Glomerular visceral epithelial cell (primary cell): Measurements from ENCODE around the gene NEUROG2.

Experiments
- DNase-seq: peaks from one replicate; pipeline ENCODE4 v3.0.0-alpha.2; 2016; ENCODE audit errors: extremely low spot score

Gene NEUROG2

GRCh38 chr4:112521123-112522023, 5.4 kb upstream of the NEUROG2 start:
- DNase-seq, result no peak

- DNase-seq, result no peak
Observed at GRCh38 chr4:112520598-112521122, 4.7 kb upstream of the NEUROG2 start.

DNA sequence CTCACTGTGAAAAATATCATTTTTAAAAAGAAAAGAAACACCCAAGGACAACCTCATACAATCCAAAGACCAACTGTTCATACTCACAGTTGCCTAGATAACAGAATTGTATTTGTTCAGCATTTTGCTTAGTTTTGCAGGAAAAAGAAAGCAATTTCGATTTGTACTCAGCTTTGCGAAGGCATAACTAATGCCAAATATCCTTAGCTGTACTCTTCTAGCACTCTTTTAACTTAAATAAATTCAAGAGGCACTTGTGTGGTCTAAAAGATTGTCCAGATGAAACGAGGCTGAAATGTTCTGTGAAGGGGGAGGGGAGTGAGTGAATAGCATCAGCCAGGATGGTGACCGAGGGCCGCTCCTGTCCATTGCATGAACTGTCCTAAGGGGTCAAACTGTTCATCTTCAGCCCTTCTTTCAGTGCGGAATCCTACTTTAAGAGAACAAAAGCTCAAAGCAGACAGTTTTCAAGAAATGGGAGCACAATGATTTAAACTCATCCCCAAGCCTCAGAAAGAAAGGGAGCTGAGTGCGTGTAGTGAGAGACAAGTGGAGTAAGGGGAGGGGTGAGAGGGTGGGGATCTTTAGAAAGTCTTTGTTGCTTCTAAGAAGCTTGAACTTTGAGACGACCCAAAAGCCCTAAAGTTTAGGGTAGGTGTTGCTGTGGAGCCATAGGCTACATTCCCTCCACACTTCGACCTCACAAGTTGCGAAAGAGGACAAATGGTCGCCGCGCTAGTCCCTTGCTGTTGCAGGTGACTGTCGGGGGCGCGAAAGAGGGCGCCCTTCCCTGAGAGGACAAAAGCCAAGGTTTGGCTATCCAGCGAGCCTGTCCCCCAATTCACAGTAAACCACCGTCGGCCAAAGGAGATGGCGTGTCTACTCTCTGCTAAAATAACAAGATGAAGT, 4.0 kb upstream of the NEUROG2 start:
- no peak for DNase-seq

DNA sequence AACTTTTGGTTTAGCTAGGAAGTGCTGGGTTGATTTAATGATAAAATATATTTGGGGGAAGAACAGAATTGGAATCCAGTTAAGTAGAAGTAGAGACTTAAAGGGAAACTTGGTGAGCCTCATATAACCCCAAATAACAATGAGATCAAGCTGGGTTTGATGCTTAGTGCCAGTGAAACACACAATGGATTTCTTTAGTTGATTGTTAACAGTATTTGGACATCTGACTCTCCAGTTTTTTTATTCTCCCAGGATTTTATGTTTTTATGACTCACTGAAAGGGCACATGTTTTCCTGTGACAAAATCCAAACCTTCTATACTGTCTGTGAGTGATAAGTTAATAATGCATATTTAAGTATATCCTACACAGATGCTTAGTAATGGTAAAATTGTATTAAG, 2.7 kb upstream of the NEUROG2 start:
- no peak for DNase-seq

GRCh38 chr4:112517911-112518310, 1.9 kb upstream of the NEUROG2 start:
- DNase-seq, result no peak

DNA sequence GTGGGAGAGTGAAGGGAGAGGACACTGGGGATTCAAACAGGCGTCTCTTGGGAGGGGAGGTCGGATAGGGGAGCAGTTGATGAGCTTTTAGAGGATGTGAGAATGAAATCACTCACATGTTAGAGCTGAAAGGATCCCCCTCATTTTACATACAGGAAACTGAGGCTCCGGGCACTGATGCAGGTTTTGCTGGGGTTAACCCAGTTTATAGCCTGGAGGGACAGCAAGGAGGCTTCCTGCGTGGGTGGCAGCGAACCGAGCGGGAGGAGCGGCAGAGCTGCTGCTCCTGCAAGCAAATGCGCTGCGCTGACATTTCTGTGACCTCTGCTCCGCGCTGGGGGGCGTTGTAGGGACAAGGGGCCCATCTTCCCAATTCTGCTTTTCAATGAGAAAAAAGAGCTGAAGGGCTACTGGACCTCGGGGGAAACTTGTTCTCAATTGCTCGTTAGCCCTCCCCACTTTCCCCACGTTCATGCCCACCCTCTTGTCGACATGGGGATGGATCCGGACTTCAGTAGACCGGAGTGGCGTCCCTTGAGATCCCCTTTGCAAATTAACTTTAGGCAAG, 1.2 kb upstream of the NEUROG2 start:
- no peak for DNase-seq

DNA sequence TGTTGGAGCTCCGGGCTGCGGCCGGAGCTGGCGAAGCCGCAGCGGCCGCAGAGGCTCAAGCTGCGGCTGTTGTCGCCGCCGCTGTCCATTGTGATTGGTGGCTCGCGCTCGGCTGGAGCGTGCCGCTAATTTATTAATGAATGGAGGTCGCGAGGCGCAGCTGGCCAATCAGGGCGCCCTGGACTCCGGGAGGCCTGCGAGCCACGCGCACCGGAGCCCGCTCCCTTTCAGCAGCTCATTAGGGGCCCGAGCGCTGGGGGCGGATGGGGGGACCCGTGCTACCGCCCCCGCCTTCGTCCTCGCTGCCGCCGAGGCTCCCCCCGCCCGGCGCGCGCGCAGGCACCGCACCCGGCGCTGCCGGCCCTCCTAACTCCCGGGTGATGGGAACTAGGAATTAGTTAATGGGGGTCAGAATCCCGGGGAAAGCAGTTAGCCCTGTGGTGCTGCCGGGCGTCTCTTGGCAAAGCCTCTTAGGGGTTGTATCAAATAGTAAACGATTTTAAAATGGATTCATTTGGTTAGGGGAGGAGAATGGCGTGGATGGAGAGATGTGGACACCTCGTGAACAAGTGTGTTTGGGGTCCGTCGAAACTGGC, 589 bp upstream of the NEUROG2 start:
- no peak for DNase-seq

DNA sequence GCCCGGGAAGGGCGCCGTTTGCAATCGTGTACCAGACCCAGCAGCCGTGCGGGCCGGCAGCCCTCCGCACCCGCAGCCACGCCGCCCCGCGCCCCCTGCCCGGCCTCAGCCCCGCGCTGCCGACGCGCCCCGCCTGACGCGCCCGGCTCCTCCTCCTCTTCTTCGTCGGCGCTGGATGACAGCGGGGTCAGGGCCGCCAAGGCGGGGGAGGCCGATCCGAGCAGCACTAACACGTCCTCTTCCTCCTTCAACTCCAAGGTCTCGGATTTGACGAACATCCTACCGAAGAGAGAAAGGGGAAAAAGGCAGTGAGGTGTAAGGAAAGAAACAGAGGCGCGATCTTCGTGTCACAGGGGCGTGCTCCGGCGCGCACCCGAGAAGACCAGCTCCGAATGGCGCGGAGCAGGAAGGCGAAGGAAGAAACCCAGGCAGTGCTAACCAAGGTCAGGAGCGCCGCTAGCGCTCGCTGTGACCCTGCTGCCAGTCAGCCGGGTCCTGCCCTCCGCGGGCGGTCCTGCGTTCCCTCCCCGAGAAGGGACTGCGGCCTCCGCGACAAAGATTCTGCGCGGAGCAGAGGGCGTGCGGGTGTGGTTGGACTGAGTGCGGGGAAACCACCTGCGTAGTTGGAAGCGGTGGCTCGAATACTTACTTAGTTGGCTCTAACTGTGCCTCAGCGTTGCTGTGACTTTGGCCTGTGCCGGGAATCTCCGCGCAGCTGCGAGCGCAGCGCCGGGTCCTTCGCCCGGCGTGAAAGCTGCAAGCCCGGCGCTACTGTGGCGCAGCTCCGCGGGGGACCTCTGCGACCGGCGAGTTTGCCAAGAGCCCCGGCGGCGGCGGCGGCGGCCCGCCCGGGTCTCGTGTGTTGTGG, 548 bp downstream of the NEUROG2 start:
- DNase-seq, result peak; percentile 50

- DNase-seq, result no peak
Observed at GRCh38 chr4:112514647-112515197, 1.3 kb downstream of the NEUROG2 start.

GRCh38 chr4:112513971-112514646, 1.9 kb downstream of the NEUROG2 start:
- no peak for DNase-seq

DNA sequence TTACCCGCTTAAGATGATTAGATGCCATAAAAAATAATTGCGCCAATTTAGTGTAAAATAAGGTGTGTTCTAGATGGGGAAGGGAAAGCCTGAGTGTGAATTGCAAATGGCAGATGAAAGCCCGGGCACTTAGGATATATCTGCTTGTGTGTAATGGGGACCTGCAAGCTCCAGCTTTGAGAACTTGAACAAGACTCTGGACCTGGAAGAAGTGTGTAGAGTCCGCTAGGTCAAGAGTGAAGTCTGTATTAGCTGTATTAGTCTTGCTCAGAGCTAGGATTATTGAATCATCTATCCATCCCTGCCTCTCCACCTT, 4.2 kb downstream of the NEUROG2 start:
- DNase-seq, result no peak

DNA sequence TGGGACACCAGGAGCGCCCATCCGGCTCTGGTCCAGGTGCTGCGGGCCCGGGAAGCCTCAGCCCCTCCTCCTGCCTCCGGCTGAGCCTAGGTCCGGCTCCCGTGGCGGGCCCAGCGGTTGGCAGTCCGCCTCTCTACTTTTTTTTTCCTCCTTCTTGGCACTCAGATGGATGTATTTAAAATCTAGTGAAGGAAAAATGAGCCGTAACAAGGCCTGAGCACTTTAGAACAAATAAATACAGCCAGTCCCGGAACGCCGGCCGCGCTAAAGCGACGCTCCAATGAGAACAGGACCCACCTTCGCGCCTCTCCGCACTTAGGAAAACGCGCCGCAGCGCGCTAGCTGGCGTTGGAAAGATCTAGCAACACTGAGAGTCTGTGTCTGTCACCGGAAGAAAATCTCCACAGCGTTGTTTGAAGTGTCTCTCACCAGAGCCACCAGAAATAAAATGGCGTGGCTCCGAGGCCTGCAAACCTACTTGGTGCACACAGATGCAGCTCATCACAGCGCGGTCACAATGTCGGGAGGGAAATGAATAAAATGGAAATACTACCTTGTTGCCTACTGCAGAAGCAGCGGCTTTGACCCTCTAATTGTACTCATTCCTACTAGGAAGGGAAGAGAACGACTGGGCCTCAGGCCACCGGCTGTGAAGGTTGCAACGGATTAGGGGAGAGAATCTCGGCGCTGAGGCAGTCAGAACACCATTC, 4.7 kb downstream of the NEUROG2 start:
- no peak for DNase-seq

DNA sequence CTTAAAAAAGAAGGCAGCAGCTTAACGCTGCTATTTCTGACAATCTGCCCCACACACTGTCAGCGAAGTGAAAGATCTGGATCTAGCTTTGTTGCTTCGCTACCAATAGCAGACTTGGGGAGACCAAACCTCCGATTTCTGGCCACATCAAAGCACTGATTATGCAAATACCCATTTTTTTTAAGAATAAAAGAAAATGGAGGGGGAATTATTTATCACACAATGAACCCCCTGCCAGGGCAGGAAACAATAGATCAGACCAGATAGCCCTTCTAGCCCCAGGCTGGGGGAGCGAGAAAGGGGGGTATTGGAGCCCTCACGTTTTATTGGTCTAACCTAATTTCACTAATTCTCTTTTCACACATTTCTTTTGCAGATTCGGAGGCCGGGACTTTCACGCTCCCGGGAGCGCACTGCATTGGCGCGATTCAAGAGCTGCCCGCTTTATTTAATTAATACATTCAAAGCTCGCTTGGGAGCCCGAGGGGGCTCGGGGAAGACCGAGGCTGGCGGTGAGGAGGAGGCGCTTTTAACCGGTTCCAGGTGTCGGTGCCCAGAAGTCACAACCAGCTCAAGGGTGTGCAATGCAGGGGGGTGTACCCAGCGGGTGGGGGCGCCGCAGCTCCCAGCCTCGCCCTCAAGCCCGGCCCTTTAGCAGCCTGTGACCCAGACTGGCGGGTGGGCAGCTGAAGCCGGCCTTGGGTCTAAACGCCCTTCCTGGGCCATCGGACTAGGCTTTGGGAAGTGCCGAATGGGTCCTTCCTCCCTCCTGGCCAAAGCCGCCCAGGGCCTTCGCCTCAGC, 5.5 kb downstream of the NEUROG2 start:
- no peak for DNase-seq

DNA sequence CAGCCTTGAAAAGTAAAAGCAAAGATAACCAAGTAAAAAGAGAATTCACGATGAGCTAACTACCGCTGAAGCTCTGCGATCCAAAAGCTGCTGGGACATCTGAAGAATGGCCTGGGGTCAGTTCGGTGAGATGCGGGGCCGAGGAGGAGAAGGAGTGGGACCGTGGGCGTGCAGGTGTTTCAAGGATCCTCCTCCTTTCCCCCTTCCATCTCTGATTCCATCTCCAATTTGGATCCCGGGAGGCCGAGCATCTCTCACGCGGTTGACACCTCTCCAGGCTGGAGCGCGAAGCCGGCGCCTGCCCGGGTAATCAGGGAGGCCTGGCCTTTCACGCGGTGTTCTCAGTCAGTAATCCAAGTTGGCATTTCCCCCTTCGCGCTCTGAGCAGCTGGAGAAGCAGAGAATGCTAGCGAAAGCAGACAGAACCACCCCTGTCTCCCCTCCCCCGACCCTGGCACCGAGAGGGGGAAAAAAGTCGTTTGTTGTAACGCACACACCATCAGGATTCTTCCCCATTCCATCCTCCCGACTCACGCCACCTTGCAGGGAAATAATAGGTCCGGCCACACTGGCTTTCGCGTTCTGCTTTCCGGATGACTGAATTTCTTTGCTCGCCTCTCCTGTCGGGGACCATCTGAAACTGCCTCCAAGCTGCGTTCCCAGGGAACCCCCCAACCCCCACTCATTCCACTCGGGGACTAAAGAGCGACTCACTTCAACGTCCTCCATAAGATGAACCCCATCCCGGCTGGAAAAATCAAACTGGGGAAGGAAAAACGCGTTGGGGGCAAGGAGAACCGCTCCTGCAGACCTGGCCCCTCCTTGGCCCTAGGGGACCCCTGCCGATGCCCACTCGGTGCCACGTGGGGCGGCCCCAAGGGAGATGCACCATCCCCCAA, 6.5 kb downstream of the NEUROG2 start:
- DNase-seq, result peak; percentile 63

GRCh38 chr4:112508356-112508755, 7.6 kb downstream of the NEUROG2 start:
- DNase-seq, result no peak

- DNase-seq, result no peak
Observed at GRCh38 chr4:112504807-112505206, 11.2 kb downstream of the NEUROG2 start.

- no peak for DNase-seq
Observed at GRCh38 chr4:112502871-112503270, 13.1 kb downstream of the NEUROG2 start.
